Glutamatergic neuron (in vitro differentiated cells): ENCODE data around the gene LIFR. TPM values are rescaled to one million over a fixed set of nuclear protein-coding genes. Genes with fewer than 3 reads are reported as not detected.

Experiments used
- DNase-seq: peaks from one replicate; pipeline ENCODE4 v3.0.0; 2022
- H3K27ac Mint-ChIP-seq: one replicate; pipeline ENCODE4 v1.8.0; 2020; ENCODE audit warnings: mild to moderate bottlenecking, mixed read lengths, inconsistent platforms; ENCODE audit not compliant: unreplicated experiment
- H3K27me3 Mint-ChIP-seq: one replicate; pipeline ENCODE4 v1.8.0; 2020; ENCODE audit warnings: mild to moderate bottlenecking, moderate library complexity, mixed read lengths, inconsistent platforms; ENCODE audit not compliant: unreplicated experiment
- H3K36me3 Mint-ChIP-seq: one replicate; pipeline ENCODE4 v1.8.0; 2020; ENCODE audit warnings: mild to moderate bottlenecking, mixed read lengths, inconsistent platforms; ENCODE audit not compliant: unreplicated experiment
- H3K4me1 Mint-ChIP-seq: one replicate; pipeline ENCODE4 v1.8.0; 2020; ENCODE audit warnings: mild to moderate bottlenecking, low read depth, mixed read lengths, inconsistent platforms; ENCODE audit not compliant: unreplicated experiment
- H3K4me3 Mint-ChIP-seq: one replicate; pipeline ENCODE4 v1.8.0; 2020; ENCODE audit warnings: mild to moderate bottlenecking, mixed read lengths, inconsistent platforms; ENCODE audit not compliant: unreplicated experiment
- H3K9me3 Mint-ChIP-seq: one replicate; pipeline ENCODE4 v1.8.0; 2020; ENCODE audit warnings: mild to moderate bottlenecking, moderate library complexity, mixed read lengths, inconsistent platforms; ENCODE audit not compliant: unreplicated experiment
- CTCF ChIP-seq: fragments of 200-600 bp; sonication (generic); IDR thresholded peaks from one replicate; pipeline ENCODE4 v1.5.0; 2021; ENCODE audit not compliant: partially characterized antibody, unreplicated experiment
- total RNA-seq: library from RNA; stranded (reverse); fragmentation: NEBNext Ultra II Directional; extraction: Animal tissue kit (Norgen Biotek cat#: 25700); gene quantifications from one replicate; pipeline ENCODE4 v1.2.1, GENCODE V29; 2021; ENCODE audit not compliant: unreplicated experiment

Gene LIFR
- total RNA-seq, 1 donor from 2014 or later, result 41.6 TPM

GRCh38 chr5:38497946-38498345, 58.5 kb downstream of the LIFR start:
- DNase-seq, result no peak
- TF ChIP-seq CTCF, result no peak
- Mint-ChIP-seq H3K9me3 (no peaks in the 10 kb centered on the region), H3K27ac (no peak overlapping the region), H3K4me1 (no peaks in the 10 kb centered on the region), H3K27me3 (no peaks in the 10 kb centered on the region), H3K4me3 (no peak overlapping the region), H3K36me3 (no peaks in the 10 kb centered on the region)

GRCh38 chr5:38494763-38495162, 61.7 kb downstream of the LIFR start:
- peaks cover 3% of the 10 kb centered on the region for H3K4me1 Mint-ChIP-seq
- TF ChIP-seq CTCF, result no peak
- peaks cover 3% of the 10 kb centered on the region for H3K36me3 Mint-ChIP-seq
- H3K27ac Mint-ChIP-seq, result no peak overlapping the region
- H3K27me3 Mint-ChIP-seq, result no peaks in the 10 kb centered on the region
- H3K4me3 Mint-ChIP-seq, result no peak overlapping the region
- no peaks in the 10 kb centered on the region for H3K9me3 Mint-ChIP-seq
- DNase-seq, result no peak

- DNase-seq, result no peak
- Mint-ChIP-seq H3K4me1 (peaks cover 3% of the 10 kb centered on the region), H3K4me3 (no peak overlapping the region), H3K36me3 (peaks cover 3% of the 10 kb centered on the region), H3K27me3 (no peaks in the 10 kb centered on the region), H3K27ac (no peak overlapping the region), H3K9me3 (no peaks in the 10 kb centered on the region)
- TF ChIP-seq CTCF, result no peak
Measured at GRCh38 chr5:38494175-38494574, 62.3 kb downstream of the LIFR start.

- DNase-seq, result no peak
Measured at GRCh38 chr5:38483805-38484398, 72.5 kb downstream of the LIFR start.

More at GRCh38 chr5:38483805-38484398, 72.5 kb downstream of the LIFR start:
- H3K4me3 Mint-ChIP-seq, result no peak overlapping the region
- H3K4me1 Mint-ChIP-seq, result peaks cover 29% of the 10 kb centered on the region
- H3K27me3 Mint-ChIP-seq, result no peaks in the 10 kb centered on the region
- H3K9me3 Mint-ChIP-seq, result peaks cover 3% of the 10 kb centered on the region
- no peaks in the 10 kb centered on the region for H3K36me3 Mint-ChIP-seq
- H3K27ac Mint-ChIP-seq, result no peak overlapping the region
- no peak for TF ChIP-seq CTCF
